ENCODE measurements around the gene NME8.

Gene NME8

GRCh38 chr7:37901236-37901827, 52.9 kb downstream of the NME8 start:
- no peak for DNase-seq

- no peak for DNase-seq
Observed at GRCh38 chr7:37901890-37902524, 53.6 kb downstream of the NME8 start.

GRCh38 chr7:37908221-37908788, 59.9 kb downstream of the NME8 start:
- no peak for DNase-seq

- DNase-seq: no peak
Observed at GRCh38 chr7:37912756-37913155, 64.4 kb downstream of the NME8 start.

- DNase-seq: no peak
Observed at GRCh38 chr7:37915438-37915837, 67.0 kb downstream of the NME8 start.

GRCh38 chr7:37916017-37916672, 67.7 kb downstream of the NME8 start:
- no peak for DNase-seq

DNA sequence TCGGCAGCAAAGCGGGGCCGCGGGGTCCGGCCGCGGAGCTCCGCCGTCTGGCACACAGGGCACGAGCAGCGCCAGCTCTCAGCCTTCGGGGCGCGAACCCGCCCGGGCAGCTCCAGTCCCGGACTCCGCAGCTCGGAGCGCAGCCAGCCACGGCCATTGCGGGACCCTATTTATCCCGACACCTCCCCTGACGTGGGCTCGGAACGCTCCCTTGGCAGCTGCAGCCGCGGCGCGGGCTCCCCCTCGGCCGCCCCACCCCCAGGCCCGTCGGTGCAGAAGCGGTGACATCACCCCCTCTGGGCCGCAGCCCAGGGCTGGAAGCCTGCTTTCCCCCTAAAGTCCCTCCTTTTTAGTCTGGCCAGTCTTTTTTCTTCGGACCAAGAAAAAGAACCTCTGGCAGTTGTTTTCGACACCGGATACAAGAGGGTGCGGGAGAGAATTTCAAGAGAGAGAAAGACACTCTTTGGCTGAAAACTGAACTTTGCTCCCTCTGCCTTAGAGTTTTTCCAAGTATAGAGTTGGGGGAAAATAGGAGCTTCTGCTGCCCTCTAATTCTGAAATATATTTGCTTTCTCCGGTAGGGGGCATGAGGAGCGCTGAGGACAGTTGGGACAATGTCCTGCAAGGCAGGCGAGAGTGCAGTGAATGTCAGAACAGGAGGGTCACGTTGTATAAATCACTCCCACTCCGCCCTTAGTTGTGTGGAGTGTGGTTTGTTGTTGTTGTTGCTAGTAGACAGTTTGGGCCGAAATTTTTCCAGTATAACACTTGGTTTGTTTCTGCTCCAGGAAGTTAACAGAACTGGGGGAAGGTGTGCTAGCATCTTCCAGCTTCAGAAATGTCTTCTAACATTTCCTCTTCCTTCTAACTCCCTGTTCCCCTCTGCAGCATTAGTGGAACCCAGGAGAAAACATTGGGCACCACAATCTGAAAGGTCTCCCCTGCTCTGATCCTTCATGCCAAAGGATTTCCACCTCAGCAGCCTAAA, 68.6 kb downstream of the NME8 start, which contains the start of gene SFRP4:
TSS of gene SFRP4 (minus strand) at position 145 of the 988 bp plus-strand sequence. CDS start 280 bp downstream, outside the sequence.
- DNase-seq: no peak

DNA sequence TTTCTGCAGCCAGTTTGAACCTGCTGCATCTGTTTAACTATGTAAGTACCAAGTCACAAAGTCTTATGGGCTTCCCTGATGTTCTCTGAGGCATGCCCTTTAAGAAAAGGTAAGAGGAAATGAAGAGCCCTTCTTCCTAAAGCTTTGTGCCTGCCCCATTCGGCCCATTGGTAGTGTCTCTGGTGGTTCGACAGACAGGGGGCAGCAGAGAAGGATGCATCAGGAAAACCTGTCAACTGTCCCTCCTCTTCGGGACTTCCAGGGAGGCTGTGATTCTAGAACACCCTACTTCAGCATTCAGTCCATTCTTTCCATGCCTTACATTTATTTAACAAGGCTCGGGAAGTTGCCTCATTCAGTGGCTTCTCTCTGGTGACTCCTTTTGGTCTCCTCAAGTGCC, 70.1 kb downstream of the NME8 start:
- DNase-seq: no peak

DNA sequence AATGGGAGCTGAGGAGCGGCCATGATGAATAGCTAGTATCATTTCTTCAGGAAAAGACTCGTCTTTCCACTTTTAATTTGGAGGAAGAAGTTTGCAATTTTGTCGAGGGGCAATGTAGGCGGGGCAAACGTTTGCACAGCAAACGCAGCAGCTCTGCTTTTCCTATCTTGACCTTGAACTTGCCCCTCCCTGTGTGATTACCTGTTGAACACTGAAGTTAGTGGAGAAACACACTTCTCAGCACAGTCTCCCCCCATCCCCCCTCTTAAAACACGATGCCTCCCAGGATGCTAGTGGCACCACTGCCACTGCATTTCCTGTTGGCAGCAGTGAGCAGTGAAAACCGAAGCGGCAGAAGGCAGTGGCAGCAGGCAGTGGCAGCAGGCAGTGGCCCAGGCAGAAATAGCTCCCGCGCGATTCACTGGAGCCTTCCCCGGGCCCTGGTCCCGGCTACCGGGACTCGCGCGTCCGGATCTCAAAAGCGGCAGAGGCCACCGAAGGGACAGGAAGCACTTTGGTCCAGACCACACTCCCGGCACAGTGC, 72.0 kb downstream of the NME8 start, which contains the start of gene EPDR1:
TSS of gene EPDR1 (plus strand) at position 336 of the 544 bp plus-strand sequence. CDS start 300 bp downstream, outside the sequence.
- DNase-seq: peak; percentile 43

DNA sequence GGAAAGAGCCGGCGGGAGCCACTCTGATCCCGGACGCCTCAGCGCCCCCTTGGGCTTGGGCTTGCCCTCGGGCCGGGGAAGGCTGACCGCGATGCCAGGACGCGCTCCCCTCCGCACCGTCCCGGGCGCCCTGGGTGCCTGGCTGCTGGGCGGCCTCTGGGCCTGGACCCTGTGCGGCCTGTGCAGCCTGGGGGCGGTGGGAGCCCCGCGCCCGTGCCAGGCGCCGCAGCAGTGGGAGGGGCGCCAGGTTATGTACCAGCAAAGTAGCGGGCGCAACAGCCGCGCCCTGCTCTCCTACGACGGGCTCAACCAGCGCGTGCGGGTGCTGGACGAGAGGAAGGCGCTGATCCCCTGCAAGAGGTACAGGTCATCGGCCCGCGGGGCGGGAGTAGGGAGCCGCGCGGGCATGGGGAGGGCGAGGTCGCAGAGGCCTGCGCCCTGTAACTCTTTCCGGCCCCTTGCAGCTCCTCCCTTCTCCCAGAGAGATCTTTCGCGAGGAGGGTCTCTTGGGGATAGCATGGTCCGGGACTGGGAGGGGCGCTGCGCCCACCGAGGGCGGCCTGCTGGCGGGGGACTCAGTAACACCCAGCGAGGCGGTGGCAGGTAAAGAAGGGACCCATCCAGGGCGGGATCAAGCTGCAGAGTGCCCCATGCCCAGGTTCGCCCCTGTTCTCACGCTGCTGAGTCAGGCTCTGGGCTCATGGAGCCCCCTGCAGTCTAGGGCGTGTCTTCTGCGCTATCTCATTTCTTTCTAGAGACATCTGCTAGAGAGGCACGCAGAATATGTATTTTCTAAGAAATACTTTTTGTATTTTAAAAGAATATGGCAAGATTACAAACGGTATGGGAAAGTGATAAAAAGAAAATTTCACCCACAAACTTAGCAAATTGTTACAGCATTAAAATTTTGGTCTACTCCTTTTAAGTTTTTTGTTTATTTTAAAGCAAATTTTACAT, 72.7 kb downstream of the NME8 start:
- no peak for DNase-seq

- DNase-seq: no peak
Observed at GRCh38 chr7:37921876-37922275, 73.5 kb downstream of the NME8 start.

- DNase-seq: no peak
Observed at GRCh38 chr7:37923996-37924395, 75.6 kb downstream of the NME8 start.

DNA sequence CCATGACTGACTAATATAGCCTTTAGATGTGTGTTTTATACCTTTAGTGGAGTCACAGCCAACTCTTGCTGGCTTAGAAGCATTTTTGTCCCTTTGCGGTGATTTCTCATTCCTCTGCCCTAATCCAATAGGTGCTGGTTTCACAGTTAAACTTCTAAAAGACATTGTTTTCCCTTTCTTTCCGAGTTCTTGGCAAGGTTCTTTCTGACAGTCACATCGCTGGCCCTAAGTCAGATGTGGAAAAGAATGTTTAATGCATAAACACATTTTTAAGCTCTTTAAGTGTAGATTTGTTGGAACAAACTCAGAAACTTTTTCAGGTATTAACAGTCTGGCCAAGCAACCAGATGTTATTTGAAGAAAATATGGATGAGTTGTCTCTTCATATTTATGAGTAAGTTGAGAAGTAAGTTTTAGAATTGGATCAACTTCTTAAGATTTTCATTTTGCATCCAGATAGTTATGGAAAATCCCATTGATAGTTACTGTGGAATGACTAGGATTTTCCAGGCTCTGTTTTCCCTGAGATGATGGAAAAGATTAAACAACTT, 76.2 kb downstream of the NME8 start:
- DNase-seq: no peak

DNA sequence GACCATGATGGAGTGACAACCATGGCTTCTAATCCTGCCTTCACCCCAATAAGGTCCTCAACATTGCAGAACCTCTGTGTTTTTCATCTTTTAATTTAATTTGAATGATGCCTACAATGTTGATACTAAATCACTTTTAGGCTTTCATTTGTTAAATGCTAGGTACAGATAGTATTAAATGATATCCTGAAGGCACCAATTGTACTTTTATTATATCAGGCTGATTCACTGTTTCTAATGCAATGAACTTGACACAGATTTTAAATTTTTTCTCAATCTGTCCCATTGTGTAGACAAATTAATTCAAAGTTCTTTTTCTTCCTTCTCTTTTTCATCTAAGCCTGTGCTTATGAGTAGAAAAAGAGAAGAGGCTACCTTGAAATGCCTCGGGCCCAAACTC, 77.2 kb downstream of the NME8 start:
- no peak for DNase-seq

DNA sequence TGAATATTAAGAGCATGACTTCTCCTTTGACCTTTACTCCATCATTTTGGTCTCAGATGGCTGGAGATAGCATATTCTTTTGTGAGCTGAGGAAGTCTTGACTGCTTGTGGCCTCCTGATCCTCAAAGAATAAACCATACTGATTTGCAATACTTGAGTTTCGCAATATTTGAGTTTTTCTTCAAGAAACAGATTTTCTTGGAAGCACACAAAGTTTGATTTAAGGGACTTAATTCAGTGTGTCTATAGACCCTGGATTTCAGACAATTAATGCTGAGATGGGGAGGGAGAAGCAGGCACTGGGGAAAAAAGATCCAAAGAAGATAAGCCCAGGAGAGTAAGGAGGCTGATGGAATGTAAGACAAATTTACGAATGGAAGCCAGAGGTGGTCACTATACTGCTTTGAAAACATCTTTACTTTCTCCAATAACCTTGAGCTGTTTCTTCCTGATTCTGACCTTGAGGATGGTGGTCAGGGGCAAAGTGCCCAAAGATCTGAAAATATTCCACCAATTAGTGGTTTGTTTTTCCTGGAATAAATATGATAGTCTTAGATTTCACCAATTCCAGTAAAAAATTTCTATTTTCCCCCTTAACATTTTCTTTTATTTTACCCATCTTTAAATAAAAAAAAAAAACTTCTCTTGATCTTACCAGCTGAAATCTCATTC, 79.5 kb downstream of the NME8 start:
- DNase-seq: no peak

DNA sequence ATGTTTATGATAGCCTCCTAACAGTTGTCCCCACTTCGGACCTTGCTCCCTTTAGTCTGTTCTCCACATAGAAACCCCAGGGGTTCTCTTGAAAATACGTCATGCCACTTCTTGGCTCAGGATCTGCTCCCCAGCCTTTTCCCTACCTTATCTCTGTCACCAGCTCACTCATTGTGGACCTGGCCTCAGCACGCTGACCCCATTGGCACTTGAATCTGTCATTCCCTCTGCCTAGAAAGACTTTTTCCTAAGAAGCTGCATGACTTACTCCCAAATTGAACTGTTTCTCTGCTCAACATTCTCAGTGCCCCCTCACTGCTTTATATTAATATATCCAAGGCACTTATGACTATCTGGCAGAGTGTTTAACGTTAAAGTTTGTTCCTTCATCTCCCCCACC, 80.5 kb downstream of the NME8 start:
- DNase-seq: no peak

GRCh38 chr7:37930226-37930948, 82.0 kb downstream of the NME8 start:
- DNase-seq: no peak

- no peak for DNase-seq
Observed at GRCh38 chr7:37932543-37932942, 84.1 kb downstream of the NME8 start.

- DNase-seq: no peak
Observed at GRCh38 chr7:37933018-37933566, 84.7 kb downstream of the NME8 start.

Measured in CD4-positive, alpha-beta T cell treated with Interleukin-15 for 1 hour (primary cell).